IMR-90 (cell line): ENCODE measurements around the gene MAP3K15. TPM values are rescaled to one million over a fixed set of nuclear protein-coding genes. Genes with fewer than 3 reads are reported as not detected.

Source experiments
- ATAC-seq: fragments of 200-7000 bp; cut with Tn5 transposase; 2 replicates; pipeline ENCODE4 v1.9.1; 2020; ENCODE audit warnings: low read depth, mild to moderate bottlenecking, moderate library complexity
- BruUV-seq: library from RNA; stranded (reverse); fragments of 400-500 nt; replicated peaks from 2 replicates; lab custom pipeline; 2021; lab: Mats Ljungman, UMichigan
- CTCF ChIA-PET: fragments of 300-600 bp; formaldehyde crosslinking; extraction: SDS; loops from one replicate; lab custom pipeline; 2021; ENCODE audit warnings: antibody characterized with exemption; lab: Yijun Ruan, JAX
- POLR2A ChIA-PET: fragments of 300-600 bp; sonication (Branson Sonifier 250); formaldehyde crosslinking; loops from one replicate; lab custom pipeline; 2022; ENCODE audit warnings: antibody characterized with exemption; ENCODE audit not compliant: unreplicated experiment; lab: Charles Lee
- DNase-seq: peaks from one replicate; pipeline ENCODE4 v3.0.0; 2013
- H2AFZ ChIP-seq: replicated peaks from 2 replicates; pipeline ENCODE3; 2013; ENCODE audit warnings: low read length, mild to moderate bottlenecking; ENCODE audit not compliant: poor library complexity
- H2AK5ac ChIP-seq: 2 replicates; pipeline ENCODE4 v1.6.1; 2013; ENCODE audit warnings: low read depth, low read length, inconsistent platforms
- H2AK9ac ChIP-seq: replicated peaks from 2 replicates; pipeline ENCODE3; 2013; ENCODE audit warnings: mild to moderate bottlenecking, low read depth, low read length, moderate library complexity; ENCODE audit not compliant: poor library complexity
- H2BK120ac ChIP-seq: 2 replicates; pipeline ENCODE4 v1.6.1; 2013; ENCODE audit warnings: low read depth, low read length, inconsistent platforms
- H2BK15ac ChIP-seq: 3 replicates; pipeline ENCODE4 v1.6.1; 2013; ENCODE audit warnings: low read depth, low read length, inconsistent platforms
- H2BK20ac ChIP-seq: 2 replicates; pipeline ENCODE4 v1.6.1; 2013; ENCODE audit warnings: low read depth, mild to moderate bottlenecking, inconsistent platforms, low read length, moderate library complexity
- H2BK5ac ChIP-seq: 2 replicates; pipeline ENCODE4 v1.6.1; 2013; ENCODE audit warnings: mild to moderate bottlenecking, low read depth, low read length, inconsistent platforms; ENCODE audit not compliant: poor library complexity, severe bottlenecking
- H3K14ac ChIP-seq: replicated peaks from 2 replicates; pipeline ENCODE4 v1.6.1; 2013; ENCODE audit warnings: low read depth, low read length, inconsistent platforms
- H3K18ac ChIP-seq: 2 replicates; pipeline ENCODE4 v1.6.1; 2013; ENCODE audit warnings: low read depth, low read length, control low read depth
- H3K23ac ChIP-seq: 2 replicates; pipeline ENCODE4 v1.6.1; 2013; ENCODE audit warnings: low read depth, low read length, inconsistent platforms
- H3K27ac ChIP-seq: 2 replicates; pipeline ENCODE4 v1.5.1; 2013; ENCODE audit warnings: mild to moderate bottlenecking, control low read depth, low read length; ENCODE audit not compliant: insufficient read depth
- H3K27me3 ChIP-seq: 2 replicates; pipeline ENCODE4 v1.6.1; 2013; ENCODE audit warnings: low read length; ENCODE audit not compliant: control insufficient read depth, insufficient read depth
- H3K36me3 ChIP-seq: 2 replicates; pipeline ENCODE4 v1.6.1; 2013; ENCODE audit warnings: low read length, mixed read lengths; ENCODE audit not compliant: control insufficient read depth, insufficient read depth
- H3K4ac ChIP-seq: 2 replicates; pipeline ENCODE4 v1.6.1; 2013; ENCODE audit warnings: low read depth, low read length, inconsistent platforms
- H3K4me1 ChIP-seq: 2 replicates; pipeline ENCODE4 v1.6.1; 2013; ENCODE audit warnings: low read length, mixed read lengths; ENCODE audit not compliant: control insufficient read depth, insufficient read depth
- H3K4me2 ChIP-seq: 2 replicates; pipeline ENCODE4 v1.6.1; 2013; ENCODE audit warnings: low read depth, mild to moderate bottlenecking, control low read depth, low read length, moderate library complexity
- H3K4me3 ChIP-seq: 2 replicates; pipeline ENCODE4 v1.5.1; 2013; ENCODE audit warnings: low read depth, mild to moderate bottlenecking, control low read depth, low read length, moderate library complexity; ENCODE audit not compliant: insufficient read depth
- H3K56ac ChIP-seq: 2 replicates; pipeline ENCODE4 v1.6.1; 2013; ENCODE audit warnings: low read length, inconsistent platforms; ENCODE audit not compliant: insufficient read depth; ENCODE audit errors: extremely low read depth
- H3K79me1 ChIP-seq, 2 experiments: 2 replicates each; pipeline ENCODE4 v1.6.1; 2013; ENCODE audit warnings: low read length in 2 of 2, inconsistent platforms in 1 of 2, low read depth in 1 of 2
- H3K9ac ChIP-seq: 2 replicates; pipeline ENCODE4 v1.6.1; 2013; ENCODE audit warnings: low read depth, low read length, control low read depth
- H3K9me1 ChIP-seq: 2 replicates; pipeline ENCODE4 v1.6.1; 2013; ENCODE audit warnings: low read length, inconsistent platforms; ENCODE audit not compliant: insufficient read depth
- H3K9me3 ChIP-seq: 2 replicates; pipeline ENCODE4 v1.6.1; 2013; ENCODE audit warnings: low read length; ENCODE audit not compliant: control insufficient read depth, insufficient read depth
- H4K20me1 ChIP-seq: 2 replicates; pipeline ENCODE4 v1.6.1; 2013; ENCODE audit warnings: low read length, inconsistent platforms; ENCODE audit not compliant: insufficient read depth
- H4K5ac ChIP-seq: 2 replicates; pipeline ENCODE4 v1.6.1; 2013; ENCODE audit warnings: mild to moderate bottlenecking, low read depth, low read length, control low read depth
- H4K8ac ChIP-seq, 2 experiments: 2 replicates each; pipeline ENCODE4 v1.6.1; 2013; ENCODE audit warnings: low read depth in 2 of 2, low read length in 2 of 2, control low read depth in 1 of 2, inconsistent platforms in 1 of 2
- H4K91ac ChIP-seq: 2 replicates; pipeline ENCODE4 v1.6.1; 2013; ENCODE audit warnings: low read depth, low read length, inconsistent platforms; ENCODE audit not compliant: insufficient read depth
- BHLHE40 ChIP-seq: fragments of 150-350 bp; IDR thresholded peaks from 2 replicates; pipeline ENCODE4 v1.6.1; 2016; ENCODE audit warnings: mild to moderate bottlenecking, low read depth, low read length
- CEBPB ChIP-seq: IDR thresholded peaks from 2 replicates; pipeline ENCODE4 v1.6.1; 2012; ENCODE audit warnings: low read depth, low read length, improper control_type of control experiment
- CHD1 ChIP-seq: IDR thresholded peaks from 2 replicates; pipeline ENCODE4 v1.6.1; 2012; ENCODE audit warnings: low read depth, low read length, improper control_type of control experiment
- CTCF ChIP-seq: conservative IDR thresholded peaks from 2 replicates; pipeline ENCODE4 v1.5.1; 2012; ENCODE audit warnings: mild to moderate bottlenecking, low read depth, low read length, improper control_type of control experiment
- ELK1 ChIP-seq: fragments of 150-350 bp; IDR thresholded peaks from 2 replicates; pipeline ENCODE4 v1.6.1; 2016; ENCODE audit warnings: low read depth, mild to moderate bottlenecking, low read length, moderate library complexity, borderline replicate concordance
- FOS ChIP-seq: fragments of 150-350 bp; IDR thresholded peaks from 2 replicates; pipeline ENCODE4 v1.6.1; 2016; ENCODE audit warnings: low read depth, low read length
- MAFK ChIP-seq: IDR thresholded peaks from 2 replicates; pipeline ENCODE4 v1.6.1; 2012; ENCODE audit warnings: low read depth, low read length, improper control_type of control experiment
- MAZ ChIP-seq: IDR thresholded peaks from 2 replicates; pipeline ENCODE4 v1.6.1; 2012; ENCODE audit warnings: low read depth, mild to moderate bottlenecking, low read length, improper control_type of control experiment, moderate library complexity, borderline replicate concordance
- MXI1 ChIP-seq: IDR thresholded peaks from 2 replicates; pipeline ENCODE4 v1.6.1; 2012; ENCODE audit warnings: low read depth, mild to moderate bottlenecking, low read length, moderate library complexity, borderline replicate concordance
- NFE2L2 ChIP-seq: fragments of 150-350 bp; IDR thresholded peaks from 2 replicates; pipeline ENCODE4 v1.6.1; 2016; ENCODE audit warnings: low read depth, mild to moderate bottlenecking, low read length
- POLR2A ChIP-seq: IDR thresholded peaks from 2 replicates; pipeline ENCODE4 v1.6.1; 2012; ENCODE audit warnings: mild to moderate bottlenecking, low read depth, low read length
- RAD21 ChIP-seq: IDR thresholded peaks from 2 replicates; pipeline ENCODE4 v1.6.1; 2012; ENCODE audit warnings: low read length, improper control_type of control experiment
- RCOR1 ChIP-seq: IDR thresholded peaks from 2 replicates; pipeline ENCODE4 v1.6.1; 2012; ENCODE audit warnings: mild to moderate bottlenecking, low read length, improper control_type of control experiment; ENCODE audit not compliant: insufficient replicate concordance
- RFX5 ChIP-seq: IDR thresholded peaks from 2 replicates; pipeline ENCODE4 v1.8.0; 2012; ENCODE audit warnings: low read depth, mild to moderate bottlenecking, low read length, moderate library complexity
- SMC3 ChIP-seq: fragments of 150-350 bp; IDR thresholded peaks from 2 replicates; pipeline ENCODE4 v1.6.1; 2016; ENCODE audit warnings: low read depth, mild to moderate bottlenecking, antibody characterized with exemption, low read length, moderate library complexity
- USF2 ChIP-seq: fragments of 150-350 bp; IDR thresholded peaks from 2 replicates; pipeline ENCODE4 v1.6.1; 2017; ENCODE audit warnings: mild to moderate bottlenecking, antibody characterized with exemption, low read length, low read depth
- WGBS, 2 experiments: methylation state at CpG; one replicate each; pipeline versions ENCODE4 v1.1.5 to v1.1.7; 2013; ENCODE audit warnings: missing lambda C conversion rate in 2 of 2; ENCODE audit not compliant: insufficient read length in 1 of 2; ENCODE audit errors: extremely low coverage in 2 of 2; 5-methylcytosine and 5-hydroxymethylcytosine counted together
- dilution Hi-C: fragments of 300-500 bp; cut with HindIII; formaldehyde crosslinking; loops from one replicate; pipeline ENCODE4 v1.14.3; 2018; ENCODE audit warnings: low sequenced_read_pairs; ENCODE audit not compliant: unreplicated experiment
- in situ Hi-C: fragments of 300-500 bp; cut with MboI; formaldehyde crosslinking; loops from 3 replicates; pipeline ENCODE4 v1.14.3; 2019; ENCODE audit warnings: low sequenced_read_pairs, inconsistent platforms, mixed read lengths
- intact Hi-C: fragments of 100-400 bp; cut with micrococcal nuclease; formaldehyde crosslinking; loops from 2 replicates; pipeline ENCODE4 v1.10.0; 2022
- polyA plus RNA-seq, 3 experiments: library from polyadenylated mRNA; depleted of rRNA; stranded (reverse); fragments of >200 nt; gene quantifications; 2 replicates each; pipeline ENCODE4 v1.2.3, GENCODE V29; 2012; ENCODE audit warnings: low replicate concordance in 1 of 3
- total RNA-seq: library from RNA; depleted of rRNA; stranded (reverse); fragments of >200 nt; gene quantifications from 2 replicates; pipeline ENCODE4 v1.2.3, GENCODE V29; 2012

Gene MAP3K15
- total and polyA plus RNA-seq, 2 of the 4 experiments (the other 2 are of a cell fraction), result under 0.01 to 0.10 TPM

- no peak overlapping the region for H3K18ac ChIP-seq
- no peak overlapping the region for H3K23ac ChIP-seq
- WGBS, 2 experiments, result no CpG with 5 or more reads among the region's 2 CpGs
- H2BK20ac ChIP-seq, result no peak overlapping the region
- DNase-seq, result no peak
- H4K5ac ChIP-seq, result no peak overlapping the region
- dilution Hi-C loops (no loop called here), in situ Hi-C loops (loop anchor here (10.0 to 25.0 kb wide), 2 partner anchors 347 to 1161 kb away; no protein-coding TSS in a partner anchor), intact Hi-C loops (loop anchor here (10.0 kb wide), 2 partner anchors 447 to 577 kb away; partner anchors contain the start of gene BCLAF3)
- no peak for ATAC-seq
- H3K27ac ChIP-seq, result no peak overlapping the region
- H3K4me2 ChIP-seq, result no peak overlapping the region
- no peak overlapping the region for H3K56ac ChIP-seq
- no TSS peak for BruUV-seq
- no peak overlapping the region for H2AK9ac ChIP-seq
- H3K4me3 ChIP-seq, result no peak overlapping the region
- H2BK15ac ChIP-seq, result no peak overlapping the region
- no peaks in the 10 kb centered on the region for H3K36me3 ChIP-seq
- POLR2A ChIA-PET, result no interaction called here
- peaks cover 7% of the 10 kb centered on the region; the same call in 1 of the 2 replicates for H3K9me1 ChIP-seq
- no peaks in the 10 kb centered on the region; a peak in 3 of 4 replicates for H3K79me1 ChIP-seq
- H3K27me3 ChIP-seq, result no peaks in the 10 kb centered on the region; the same call in 1 of the 2 replicates
- no peak overlapping the region for H3K14ac ChIP-seq
- no peak overlapping the region for H2BK5ac ChIP-seq
- H2BK120ac ChIP-seq, result no peak overlapping the region
- H3K4me1 ChIP-seq, result no peaks in the 10 kb centered on the region
- H3K9me3 ChIP-seq, result no peaks in the 10 kb centered on the region
- H4K91ac ChIP-seq, result no peak overlapping the region
- no peak for TF ChIP-seq ELK1
- no peak for TF ChIP-seq MAFK
- no peak for TF ChIP-seq RFX5
- TF ChIP-seq FOS, result no peak
- no peak for TF ChIP-seq NFE2L2
- TF ChIP-seq MXI1, result no peak
- no peak for TF ChIP-seq SMC3
- no peak for TF ChIP-seq USF2
- no peak for TF ChIP-seq BHLHE40
- TF ChIP-seq CTCF, result no peak
- no peak for TF ChIP-seq RCOR1
- no peak for TF ChIP-seq RAD21
- no peak for TF ChIP-seq CEBPB
- TF ChIP-seq CHD1, result no peak
- TF ChIP-seq MAZ, result no peak
- no peak for TF ChIP-seq POLR2A
- CTCF ChIA-PET, result no interaction called here
- no peak overlapping the region for H3K4ac ChIP-seq
- no peak overlapping the region for H4K8ac ChIP-seq
- H2AFZ ChIP-seq, result no peak overlapping the region
- H3K9ac ChIP-seq, result no peak overlapping the region
- H4K20me1 ChIP-seq, result no peaks in the 10 kb centered on the region
- no peak overlapping the region for H2AK5ac ChIP-seq
These were observed 33.0 kb upstream of the MAP3K15 start for GRCh38 chrX:19548279-19548678.
